Large intestine (tissue), 3 donors: Measurements from ENCODE around the gene NOTO. TPM values are rescaled to one million over a fixed set of nuclear protein-coding genes. Genes with fewer than 3 reads are reported as not detected.

Experiments used
- DNase-seq, 2 donors: peaks; one replicate each; pipeline versions ENCODE4 v3.0.0 to v3.0.0-alpha.2; 2013
- H3K27ac ChIP-seq: one replicate; pipeline ENCODE4 v1.5.1; 2013; ENCODE audit warnings: low read length
- H3K27me3 ChIP-seq: 2 replicates; pipeline ENCODE4 v1.6.1; 2013; ENCODE audit warnings: low read length; ENCODE audit not compliant: control insufficient read depth, insufficient read depth
- H3K36me3 ChIP-seq: 2 replicates; pipeline ENCODE4 v1.6.1; 2013; ENCODE audit warnings: low read length; ENCODE audit not compliant: control insufficient read depth, insufficient read depth
- H3K4me1 ChIP-seq: one replicate; pipeline ENCODE4 v1.6.1; 2013; ENCODE audit warnings: low read length; ENCODE audit not compliant: control insufficient read depth, insufficient read depth
- H3K4me3 ChIP-seq: one replicate; pipeline ENCODE4 v1.5.1; 2013; ENCODE audit warnings: low read length
- H3K9me3 ChIP-seq: one replicate; pipeline ENCODE4 v1.6.1; 2013; ENCODE audit warnings: mild to moderate bottlenecking, low read depth, low read length, moderate library complexity; ENCODE audit not compliant: control insufficient read depth
- WGBS: methylation state at CpG from one replicate; pipeline ENCODE4 v1.1.5; 2013; ENCODE audit warnings: low lambda C conversion rate; ENCODE audit not compliant: insufficient coverage; 5-methylcytosine and 5-hydroxymethylcytosine counted together
- polyA plus RNA-seq: library from polyadenylated mRNA; unstranded; fragments of 120-200 nt; gene quantifications from one replicate; pipeline ENCODE4 v1.2.1, GENCODE V29; 2013

NOTO gene
- polyA plus RNA-seq, 1 donor, result 0.01 TPM

DNA sequence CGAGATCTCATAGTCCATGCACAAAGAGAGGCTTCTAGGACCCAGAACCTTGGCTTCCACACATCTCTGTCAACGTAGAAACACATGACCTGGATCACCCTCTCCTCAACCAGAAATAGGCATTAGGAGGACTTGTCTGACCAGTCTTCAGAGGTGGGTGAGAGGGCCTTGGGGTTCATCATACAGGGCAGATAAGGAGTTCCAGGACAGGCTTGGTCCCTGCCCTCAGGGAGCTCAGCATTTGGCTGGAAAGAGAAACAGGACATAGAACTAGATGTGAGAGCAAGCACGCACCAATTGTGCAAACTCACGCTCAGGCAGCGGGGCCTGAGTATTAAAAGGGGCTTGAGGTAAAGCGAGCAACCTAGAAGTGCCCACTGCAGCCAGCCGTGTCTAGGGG is 28.6 kb upstream of the NOTO start:
- WGBS, result no CpG with 5 or more reads among the region's 7 CpGs
- Histone ChIP-seq H3K36me3 (no peaks in the 10 kb centered on the region), H3K27ac (no peak overlapping the region), H3K4me1 (peaks cover 25% of the 10 kb centered on the region), H3K9me3 (peaks cover 4% of the 10 kb centered on the region), H3K4me3 (no peak overlapping the region), H3K27me3 (peaks cover 54% of the 10 kb centered on the region)
- DNase-seq, result no peak

DNA sequence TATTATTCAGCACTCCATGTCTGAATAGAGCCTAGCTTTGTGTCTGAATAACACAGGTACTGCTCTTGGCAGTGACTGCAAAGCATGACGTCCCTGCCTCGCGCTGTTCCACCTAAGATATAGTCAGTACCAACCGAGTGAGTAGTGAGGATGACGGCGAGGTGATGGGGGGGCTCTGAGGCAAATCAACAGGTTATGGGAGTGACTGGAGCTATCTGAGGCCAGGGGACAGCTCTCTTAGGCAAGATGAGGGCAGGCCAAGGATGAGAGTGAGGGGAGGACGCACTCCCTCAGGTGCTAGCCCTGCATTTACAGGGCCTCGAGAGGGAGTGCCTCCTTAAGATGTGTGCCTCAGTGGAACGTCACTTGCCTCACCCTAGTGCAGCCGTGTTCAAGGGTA is 28.1 kb upstream of the NOTO start:
- peaks cover 25% of the 10 kb centered on the region for H3K4me1 ChIP-seq
- H3K27ac ChIP-seq, result no peak overlapping the region
- WGBS, result no CpG with 5 or more reads among the region's 10 CpGs
- no peak overlapping the region for H3K4me3 ChIP-seq
- H3K27me3 ChIP-seq, result peaks cover 56% of the 10 kb centered on the region
- H3K9me3 ChIP-seq, result peaks cover 4% of the 10 kb centered on the region
- no peak for DNase-seq
- no peaks in the 10 kb centered on the region for H3K36me3 ChIP-seq

DNA sequence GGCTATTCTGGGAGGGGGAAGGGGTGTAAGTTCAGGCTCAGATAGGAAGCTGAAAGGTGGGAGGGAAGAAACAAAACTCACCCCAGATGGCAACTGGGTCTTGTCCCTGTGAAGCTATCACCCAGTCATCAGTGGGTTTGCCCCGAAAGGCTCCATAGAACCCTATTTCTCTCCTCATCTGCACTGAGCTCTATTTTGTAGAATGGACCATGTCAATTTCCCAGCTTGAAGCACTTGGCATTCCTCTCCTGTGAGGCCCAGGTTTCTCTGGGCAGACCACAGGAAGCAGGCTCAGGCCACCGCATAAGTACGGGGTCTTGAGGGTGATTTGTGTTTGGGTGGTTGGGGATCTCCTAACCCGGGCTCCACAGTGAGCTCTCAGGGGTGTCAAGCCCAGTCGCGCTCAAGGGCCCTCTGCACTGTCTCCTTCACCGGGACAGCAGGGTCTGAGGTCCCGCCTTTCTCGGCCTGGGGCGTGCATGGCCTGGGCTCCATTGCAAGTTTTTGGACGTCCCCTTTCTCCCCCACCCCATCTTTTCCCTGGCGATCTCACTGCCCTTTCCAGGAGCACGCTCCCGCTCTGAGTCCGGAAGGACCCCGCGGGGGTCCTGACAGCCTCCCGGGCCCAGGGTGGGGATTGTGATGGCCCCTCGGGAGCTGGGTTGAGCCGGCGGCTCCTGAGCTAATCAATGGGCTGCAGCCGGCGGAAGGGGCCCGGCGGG is 27.3 kb upstream of the NOTO start:
- H3K36me3 ChIP-seq, result no peaks in the 10 kb centered on the region
- no peak overlapping the region for H3K27ac ChIP-seq
- H3K4me1 ChIP-seq, result peaks cover 25% of the 10 kb centered on the region
- no CpG with 5 or more reads among the region's 25 CpGs for WGBS
- H3K4me3 ChIP-seq, result peak overlapping the region; percentile 36
- H3K27me3 ChIP-seq, result peaks cover 57% of the 10 kb centered on the region
- DNase-seq, result no peak
- H3K9me3 ChIP-seq, result peaks cover 4% of the 10 kb centered on the region

DNA sequence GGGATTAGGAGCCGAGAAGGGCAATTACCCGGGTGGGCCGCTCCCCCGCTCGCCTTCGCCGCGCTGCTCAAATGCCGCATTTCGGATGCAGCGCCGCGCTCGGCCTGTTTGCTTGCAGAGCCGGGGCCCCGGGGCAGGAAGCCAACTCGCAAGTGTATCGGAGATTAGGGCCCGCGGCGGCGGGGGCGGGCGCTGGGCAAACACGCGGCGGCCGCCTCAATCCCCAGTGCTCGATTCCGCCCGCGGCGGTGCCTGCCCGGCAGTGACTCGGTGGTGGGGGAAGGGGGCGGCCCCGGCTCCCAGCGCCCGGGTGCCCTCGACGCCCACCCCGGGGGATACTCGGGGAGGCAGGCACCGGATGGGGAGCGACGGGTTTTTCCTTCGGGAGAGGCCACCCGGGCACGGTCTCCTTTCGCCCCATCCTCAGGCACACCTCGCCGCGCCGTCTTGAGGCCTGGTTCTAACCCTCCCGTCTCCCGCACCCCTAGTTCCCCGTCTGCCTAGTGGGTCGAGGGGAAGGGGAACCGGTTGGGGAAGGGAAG is 26.6 kb upstream of the NOTO start:
- Histone ChIP-seq H3K4me3 (peak overlapping the region; percentile 36), H3K36me3 (no peaks in the 10 kb centered on the region), H3K9me3 (peaks cover 4% of the 10 kb centered on the region), H3K4me1 (peaks cover 25% of the 10 kb centered on the region), H3K27me3 (peaks cover 60% of the 10 kb centered on the region), H3K27ac (no peak overlapping the region)
- no CpG with 5 or more reads among the region's 59 CpGs for WGBS
- peak; percentile 43 to 70 for DNase-seq

DNA sequence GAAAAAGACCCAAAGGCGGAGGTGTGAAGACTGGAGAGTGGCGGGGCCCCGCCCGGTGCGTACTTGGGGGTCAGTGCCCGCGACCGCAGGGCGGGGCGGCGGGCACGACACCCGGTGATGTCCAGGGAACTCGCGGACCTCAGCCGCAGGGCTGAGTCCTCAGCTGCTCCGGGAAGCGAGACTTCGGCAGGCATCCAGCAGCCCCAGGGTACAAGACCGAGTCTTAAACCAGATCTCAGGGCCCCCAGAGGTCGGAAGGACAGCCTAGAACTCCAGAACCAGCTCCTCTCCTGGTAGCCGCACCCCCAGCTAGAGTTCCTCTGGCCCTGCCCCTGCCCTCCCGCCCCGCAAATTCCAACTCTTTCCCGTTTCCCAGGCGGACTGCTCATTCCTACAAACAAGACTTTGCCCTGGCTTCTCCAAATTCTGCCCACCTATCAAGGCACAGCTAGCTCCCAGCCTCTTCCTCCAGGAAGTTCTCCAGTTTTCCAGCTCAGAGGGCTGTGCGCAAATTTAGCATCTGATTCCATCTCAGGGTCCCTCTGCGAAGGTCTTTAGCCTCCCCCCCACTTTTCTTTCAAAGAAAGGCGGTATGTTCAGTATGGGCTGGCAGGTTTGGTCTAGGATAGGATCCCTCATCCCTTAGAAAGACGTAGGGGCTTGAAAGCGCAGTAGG is 26.0 kb upstream of the NOTO start:
- H3K4me1 ChIP-seq, result peaks cover 25% of the 10 kb centered on the region
- no peaks in the 10 kb centered on the region for H3K36me3 ChIP-seq
- peak in 1 of 2 donors; percentile 55 for DNase-seq
- H3K27me3 ChIP-seq, result peaks cover 60% of the 10 kb centered on the region
- H3K27ac ChIP-seq, result no peak overlapping the region
- H3K9me3 ChIP-seq, result peaks cover 4% of the 10 kb centered on the region
- WGBS, result no CpG with 5 or more reads among the region's 31 CpGs
- peak overlapping the region; percentile 36 for H3K4me3 ChIP-seq

DNA sequence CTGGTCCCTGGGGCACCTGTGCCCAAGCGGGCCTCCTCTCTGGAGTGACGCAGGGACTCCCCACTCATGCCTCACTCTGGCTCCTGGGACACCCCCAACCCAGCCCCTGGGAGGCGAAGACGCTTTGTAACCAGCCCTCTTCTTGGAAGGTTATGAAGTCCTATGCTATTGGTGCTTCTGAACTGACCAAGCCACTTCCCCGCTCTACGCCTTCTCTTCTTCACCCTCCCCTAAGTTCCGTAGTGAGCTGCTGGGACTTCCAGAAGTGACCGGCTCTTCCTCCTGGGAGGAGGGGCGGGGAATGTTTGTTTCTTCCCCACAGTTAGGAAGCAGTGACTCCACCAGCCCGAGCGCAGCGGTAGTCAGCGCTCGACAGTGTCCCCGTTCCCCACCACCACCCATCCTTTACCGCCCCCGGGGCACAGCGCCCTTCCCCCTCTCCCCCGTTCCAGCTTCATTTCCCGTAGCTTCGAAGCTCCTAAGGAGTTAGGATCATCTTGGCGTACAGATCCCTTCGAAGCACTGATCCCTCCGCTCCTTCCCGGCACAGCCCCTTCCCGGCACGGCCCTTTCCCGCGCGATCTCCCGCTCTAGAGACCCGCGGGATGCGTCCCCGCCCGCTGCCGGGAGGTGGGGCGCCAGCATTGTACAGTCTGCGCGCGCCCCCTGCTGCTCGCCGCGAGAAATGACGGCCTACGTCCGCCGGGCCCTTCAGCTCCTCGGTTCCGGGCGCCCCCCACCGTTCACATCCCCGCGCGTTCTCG is 25.3 kb upstream of the NOTO start:
- DNase-seq, result peak; percentile 84 to 85
- Histone ChIP-seq H3K27me3 (peaks cover 60% of the 10 kb centered on the region), H3K4me1 (peaks cover 25% of the 10 kb centered on the region), H3K4me3 (peak overlapping the region; percentile 53), H3K27ac (no peak overlapping the region), H3K36me3 (no peaks in the 10 kb centered on the region), H3K9me3 (peaks cover 4% of the 10 kb centered on the region)
- no CpG with 5 or more reads among the region's 56 CpGs for WGBS

DNA sequence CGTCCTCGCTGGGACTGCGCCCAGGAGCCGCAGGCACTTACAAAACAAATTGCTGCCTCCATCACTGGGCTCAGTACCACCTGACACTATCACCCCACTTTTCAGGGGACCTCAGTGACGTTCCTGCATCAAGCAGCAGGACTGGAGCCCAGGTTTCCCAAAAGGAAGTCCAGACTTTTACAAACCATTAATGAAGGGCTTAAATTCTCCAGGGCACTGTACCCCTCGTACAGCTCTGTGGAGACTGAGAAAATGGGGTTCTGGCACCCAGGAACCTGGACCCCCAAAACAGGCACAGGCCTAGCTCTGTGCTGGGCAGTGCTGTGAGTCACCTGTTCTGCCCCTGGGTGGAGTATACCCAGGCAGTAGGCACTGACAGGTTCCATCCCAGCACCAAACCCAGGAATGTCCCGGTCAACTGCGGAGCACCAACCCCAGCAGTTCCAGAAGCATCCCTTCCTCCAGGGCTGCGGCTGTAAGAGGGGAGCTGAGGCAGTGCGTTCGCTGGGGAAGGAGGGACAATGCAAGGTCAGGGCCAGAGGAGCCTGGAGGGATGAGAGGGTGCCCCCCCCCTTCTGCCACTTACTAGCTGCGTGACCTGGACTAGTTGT is 24.6 kb upstream of the NOTO start:
- Histone ChIP-seq H3K27ac (no peak overlapping the region), H3K36me3 (no peaks in the 10 kb centered on the region), H3K4me3 (peak overlapping the region; percentile 53), H3K27me3 (peaks cover 58% of the 10 kb centered on the region), H3K4me1 (peaks cover 25% of the 10 kb centered on the region), H3K9me3 (peaks cover 4% of the 10 kb centered on the region)
- no CpG with 5 or more reads among the region's 12 CpGs for WGBS
- DNase-seq, result no peak

DNA sequence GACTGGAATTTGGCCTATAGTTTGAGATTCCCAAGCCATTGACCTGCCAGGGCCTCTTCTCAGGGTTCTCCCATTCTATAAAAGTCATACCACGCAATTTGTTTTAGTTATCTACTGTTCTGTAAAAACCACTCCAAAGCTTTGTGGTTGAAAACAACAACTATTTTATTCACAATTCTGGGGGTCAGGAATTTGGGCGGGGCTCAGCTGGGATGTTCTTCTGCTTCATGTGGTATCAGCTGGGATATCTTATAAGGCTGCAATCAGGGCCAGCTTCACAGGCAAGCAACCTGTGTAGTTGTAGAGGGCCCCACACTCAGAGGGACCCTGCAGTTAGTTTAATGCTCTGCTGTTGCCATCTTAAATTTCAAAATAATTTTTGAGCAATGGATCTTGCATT is 16.4 kb upstream of the NOTO start:
- WGBS, result no CpG with 5 or more reads among the region's 2 CpGs
- no peaks in the 10 kb centered on the region for H3K36me3 ChIP-seq
- H3K27me3 ChIP-seq, result no peaks in the 10 kb centered on the region
- H3K27ac ChIP-seq, result no peak overlapping the region
- no peak for DNase-seq
- peaks cover 4% of the 10 kb centered on the region for H3K4me1 ChIP-seq
- H3K9me3 ChIP-seq, result no peaks in the 10 kb centered on the region
- no peak overlapping the region for H3K4me3 ChIP-seq

DNA sequence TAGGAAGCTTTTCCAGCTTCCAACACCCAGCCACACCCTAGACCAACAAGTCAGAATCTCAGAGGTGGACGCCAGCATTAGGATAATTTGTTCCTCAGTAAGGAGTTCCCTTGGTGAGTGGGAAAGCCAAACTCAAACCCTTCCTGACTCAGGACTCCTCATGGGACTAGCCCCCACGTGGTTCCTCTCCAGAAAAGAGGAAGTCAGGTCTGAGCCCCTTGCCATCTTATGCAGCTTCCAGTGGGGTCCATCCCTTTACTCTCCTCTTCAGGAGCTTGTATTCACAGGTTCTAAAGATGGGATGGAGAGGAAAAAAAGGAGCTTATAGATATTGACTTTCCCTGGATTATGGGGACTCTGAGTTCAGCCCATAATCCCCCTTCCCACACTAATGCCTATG is 14.8 kb upstream of the NOTO start:
- Histone ChIP-seq H3K36me3 (no peaks in the 10 kb centered on the region), H3K4me1 (peaks cover 14% of the 10 kb centered on the region), H3K27me3 (no peaks in the 10 kb centered on the region), H3K4me3 (no peak overlapping the region), H3K27ac (no peak overlapping the region), H3K9me3 (no peaks in the 10 kb centered on the region)
- no peak for DNase-seq
- no CpG with 5 or more reads among the region's 2 CpGs for WGBS

DNA sequence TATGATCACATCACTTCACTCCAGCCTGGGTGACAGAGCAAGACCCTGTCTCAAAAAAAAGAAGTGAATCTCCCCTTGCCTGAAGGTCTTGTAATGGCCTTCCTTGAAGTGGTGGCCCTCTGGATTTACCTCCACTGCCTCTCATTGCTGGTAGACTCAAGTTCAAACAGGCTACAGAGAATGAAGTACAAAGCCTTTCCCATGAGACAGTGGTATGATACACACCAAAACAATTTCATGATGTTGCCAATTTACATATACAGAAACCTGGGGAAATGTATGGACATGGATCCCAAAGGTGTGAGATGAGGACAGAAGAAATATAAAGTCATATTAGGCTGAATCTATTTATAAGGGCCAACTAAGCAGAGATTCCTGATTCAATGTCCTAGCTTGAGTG is 4.8 kb upstream of the NOTO start:
- no peaks in the 10 kb centered on the region for H3K36me3 ChIP-seq
- peaks cover 18% of the 10 kb centered on the region for H3K27me3 ChIP-seq
- H3K4me1 ChIP-seq, result peaks cover 10% of the 10 kb centered on the region
- H3K27ac ChIP-seq, result no peak overlapping the region
- H3K4me3 ChIP-seq, result no peak overlapping the region
- no peaks in the 10 kb centered on the region for H3K9me3 ChIP-seq
- DNase-seq, result no peak
